HG03571 (cell line): ENCODE results near the gene NXT1.
A peak's percentile ranks its signal among the peaks of the same experiment; 100 is the strongest.

Experiments
- ATAC-seq: cut with Tn5 transposase; IDR thresholded peaks from one replicate; pipeline ENCODE4 v1.9.1; 2021; ENCODE audit not compliant: unreplicated experiment

NXT1 gene

GRCh38 chr20:23386304-23387117 is 35.9 kb downstream of the NXT1 start:
- ATAC-seq: no peak

GRCh38 chr20:23387118-23387443 is 36.5 kb downstream of the NXT1 start:
- ATAC-seq: no peak

GRCh38 chr20:23390091-23390774 is 39.6 kb downstream of the NXT1 start:
- no peak for ATAC-seq

GRCh38 chr20:23391707-23392310 is 41.2 kb downstream of the NXT1 start:
- no peak for ATAC-seq

GRCh38 chr20:23393996-23394775 is 43.6 kb downstream of the NXT1 start:
- no peak for ATAC-seq

GRCh38 chr20:23396950-23397627 is 46.5 kb downstream of the NXT1 start:
- ATAC-seq: no peak

GRCh38 chr20:23397961-23398360 is 47.4 kb downstream of the NXT1 start:
- no peak for ATAC-seq

- peak; percentile 48 for ATAC-seq
Measured at GRCh38 chr20:23399568-23400241, 49.1 kb downstream of the NXT1 start.

- no peak for ATAC-seq
Measured at GRCh38 chr20:23401051-23401450, 50.5 kb downstream of the NXT1 start.

GRCh38 chr20:23403751-23404150 is 53.2 kb downstream of the NXT1 start:
- no peak for ATAC-seq

GRCh38 chr20:23404196-23404595 is 53.6 kb downstream of the NXT1 start:
- no peak for ATAC-seq
